ACC112 (cell line): ENCODE measurements around the gene TNRC6B.
"Not testable (repeated sequence)": the region's sequence is repeated elsewhere in the genome, so short reads cannot be mapped to it uniquely, and the experiment has no call there.

ENCODE experiments used
- H2AFZ ChIP-seq: fragments of 200-600 bp; sonication (generic); one replicate; pipeline ENCODE4 v1.6.0; 2017; ENCODE audit warnings: antibody characterized with exemption, low read length; ENCODE audit not compliant: unreplicated experiment
- H3K27ac ChIP-seq: fragments of 200-600 bp; sonication (generic); 2 replicates; pipeline ENCODE4 v1.5.1; 2014; ENCODE audit warnings: low read depth, mild to moderate bottlenecking, antibody characterized with exemption, low read length, moderate library complexity
- H3K27me3 ChIP-seq: fragments of 200-600 bp; sonication (generic); 2 replicates; pipeline ENCODE4 v1.6.1; 2014; ENCODE audit warnings: mild to moderate bottlenecking, antibody characterized with exemption, low read length, moderate library complexity, mixed read lengths; ENCODE audit not compliant: insufficient read depth
- H3K36me3 ChIP-seq: fragments of 200-600 bp; sonication (generic); 2 replicates; pipeline ENCODE4 v1.6.1; 2016; ENCODE audit warnings: mild to moderate bottlenecking, antibody characterized with exemption, low read length, moderate library complexity, mixed read lengths; ENCODE audit not compliant: insufficient read depth
- H3K4me1 ChIP-seq: fragments of 200-600 bp; sonication (generic); one replicate; pipeline ENCODE4 v1.6.1; 2016; ENCODE audit warnings: low read length, mixed read lengths; ENCODE audit not compliant: insufficient read depth, unreplicated experiment, control insufficient read depth
- H3K4me3 ChIP-seq: fragments of 200-600 bp; sonication (generic); 2 replicates; pipeline ENCODE4 v1.5.1; 2014; ENCODE audit warnings: mild to moderate bottlenecking, low read depth, low read length
- H3K79me2 ChIP-seq: fragments of 200-600 bp; sonication (generic); one replicate; pipeline ENCODE4 v1.6.0; 2016; ENCODE audit warnings: low read length; ENCODE audit not compliant: control insufficient read depth, unreplicated experiment, insufficient read depth

The TNRC6B gene

GRCh38 chr22:40161194-40161593 is 16.5 kb upstream of the TNRC6B start:
- Histone ChIP-seq H2AFZ (no peak overlapping the region), H3K4me3 (no peak overlapping the region), H3K27ac (no peak overlapping the region), H3K36me3 (no peaks in the 10 kb centered on the region), H3K4me1 (no peaks in the 10 kb centered on the region), H3K79me2 (no peaks in the 10 kb centered on the region), H3K27me3 (no peaks in the 10 kb centered on the region)

GRCh38 chr22:40165537-40165936 is 12.2 kb upstream of the TNRC6B start:
- H3K79me2 ChIP-seq, H3K27me3 ChIP-seq: not testable (repeated sequence)

GRCh38 chr22:40175611-40176244 is 2.0 kb upstream of the TNRC6B start:
- H2AFZ ChIP-seq = no peak overlapping the region
- no peak overlapping the region for H3K4me3 ChIP-seq
- no peaks in the 10 kb centered on the region for H3K27me3 ChIP-seq
- H3K27ac ChIP-seq = no peak overlapping the region
- H3K4me1 ChIP-seq = peaks cover 13% of the 10 kb centered on the region
- H3K36me3 ChIP-seq = no peaks in the 10 kb centered on the region
- peaks cover 29% of the 10 kb centered on the region for H3K79me2 ChIP-seq

More at GRCh38 chr22:40165537-40165936, 12.2 kb upstream of the TNRC6B start:
- not testable (repeated sequence) for H2AFZ ChIP-seq, H3K4me3 ChIP-seq, H3K27ac ChIP-seq, H3K4me1 ChIP-seq, H3K36me3 ChIP-seq

GRCh38 chr22:40176921-40177737 is 596 bp upstream of the TNRC6B start:
- Histone ChIP-seq H3K27me3 (no peaks in the 10 kb centered on the region), H3K79me2 (peaks cover 42% of the 10 kb centered on the region), H3K4me3 (peak overlapping the region; percentile 94), H3K4me1 (peaks cover 14% of the 10 kb centered on the region), H3K36me3 (no peaks in the 10 kb centered on the region), H2AFZ (peak overlapping the region; percentile 94), H3K27ac (peak overlapping the region; percentile 69)

- Histone ChIP-seq H2AFZ (peak overlapping the region; percentile 31), H3K27ac (peak overlapping the region; percentile 61), H3K27me3 (no peaks in the 10 kb centered on the region), H3K79me2 (peaks cover 57% of the 10 kb centered on the region), H3K36me3 (no peaks in the 10 kb centered on the region), H3K4me1 (peaks cover 25% of the 10 kb centered on the region), H3K4me3 (peak overlapping the region; percentile 94)
These were observed 988 bp downstream of the TNRC6B start for GRCh38 chr22:40178417-40179409.

- Histone ChIP-seq H3K27ac (peak overlapping the region; percentile 61), H3K4me1 (peaks cover 25% of the 10 kb centered on the region), H3K79me2 (peaks cover 66% of the 10 kb centered on the region)
These were observed 1.8 kb downstream of the TNRC6B start for GRCh38 chr22:40179526-40179925.

GRCh38 chr22:40180403-40180802 is 2.7 kb downstream of the TNRC6B start:
- H3K79me2 ChIP-seq = peaks cover 73% of the 10 kb centered on the region
- H3K4me1 ChIP-seq = peaks cover 25% of the 10 kb centered on the region
- H3K27me3 ChIP-seq = no peaks in the 10 kb centered on the region
- no peak overlapping the region for H2AFZ ChIP-seq
- no peak overlapping the region for H3K27ac ChIP-seq
- no peaks in the 10 kb centered on the region for H3K36me3 ChIP-seq
- peak overlapping the region; percentile 94 for H3K4me3 ChIP-seq

More at GRCh38 chr22:40179526-40179925, 1.8 kb downstream of the TNRC6B start:
- Histone ChIP-seq H3K27me3 (no peaks in the 10 kb centered on the region), H2AFZ (no peak overlapping the region), H3K36me3 (no peaks in the 10 kb centered on the region), H3K4me3 (peak overlapping the region; percentile 94)

- H3K27me3 ChIP-seq = no peaks in the 10 kb centered on the region
- H3K4me3 ChIP-seq = no peak overlapping the region
- peaks cover 82% of the 10 kb centered on the region for H3K79me2 ChIP-seq
- H3K36me3 ChIP-seq = no peaks in the 10 kb centered on the region
- H3K4me1 ChIP-seq = peaks cover 25% of the 10 kb centered on the region
- no peak overlapping the region for H3K27ac ChIP-seq
- H2AFZ ChIP-seq = no peak overlapping the region
These were observed 3.6 kb downstream of the TNRC6B start for GRCh38 chr22:40181323-40181722.

- Histone ChIP-seq H3K4me1 (peaks cover 19% of the 10 kb centered on the region), H3K27me3 (no peaks in the 10 kb centered on the region), H3K27ac (no peak overlapping the region), H3K36me3 (no peaks in the 10 kb centered on the region), H3K4me3 (no peak overlapping the region), H2AFZ (no peak overlapping the region), H3K79me2 (peaks cover 85% of the 10 kb centered on the region)
These were observed 4.6 kb downstream of the TNRC6B start for GRCh38 chr22:40182231-40182835.
